GM12878 (cell line): ENCODE measurements around the gene SBNO2. TPM values are rescaled to one million over a fixed set of nuclear protein-coding genes. Genes with fewer than 3 reads are reported as not detected.
A peak's percentile ranks its signal among the peaks of the same experiment; 100 is the strongest.

Experiments used
- ASH2L ChIP-seq: fragments of 300-600, 200-600 bp; sonication (generic); IDR thresholded peaks from 2 replicates; pipeline ENCODE4 v1.6.1; 2017; ENCODE audit warnings: low read depth, mild to moderate bottlenecking, borderline replicate concordance
- CREM ChIP-seq: IDR thresholded peaks from 2 replicates; pipeline ENCODE4 v1.6.1; 2014; ENCODE audit warnings: antibody characterized with exemption, low read depth
- ELK1 ChIP-seq: IDR thresholded peaks from 2 replicates; pipeline ENCODE4 v1.6.1; 2012; ENCODE audit warnings: low read depth, low read length, improper control_type of control experiment
- IRF3 ChIP-seq: fragments of 450-650 bp; IDR thresholded peaks from 2 replicates; pipeline ENCODE4 v1.6.1; 2014; ENCODE audit warnings: mild to moderate bottlenecking
- KDM1A ChIP-seq: fragments of 200-600 bp; sonication (generic); IDR thresholded peaks from 2 replicates; pipeline ENCODE4 v1.6.1; 2016; ENCODE audit warnings: borderline replicate concordance
- KLF5 ChIP-seq: fragments of 450-650 bp; IDR thresholded peaks from 2 replicates; pipeline ENCODE4 v1.6.1; 2014; ENCODE audit warnings: mild to moderate bottlenecking; ENCODE audit not compliant: partially characterized antibody
- LARP7 ChIP-seq: fragments of 450-650 bp; IDR thresholded peaks from 2 replicates; pipeline ENCODE4 v1.6.1; 2017; ENCODE audit warnings: mild to moderate bottlenecking
- MAX ChIP-seq: IDR thresholded peaks from 2 replicates; pipeline ENCODE4 v1.6.1; 2012; ENCODE audit warnings: low read depth, low read length, improper control_type of control experiment
- MXI1 ChIP-seq: fragments of 150-350 bp; IDR thresholded peaks from 2 replicates; pipeline ENCODE4 v1.6.1; 2011; ENCODE audit warnings: low read depth, mild to moderate bottlenecking, inconsistent platforms, low read length, improper control_type of control experiment
- NFYB ChIP-seq: IDR thresholded peaks from 2 replicates; pipeline ENCODE4 v1.6.1; 2011; ENCODE audit warnings: low read depth, mild to moderate bottlenecking, low read length, improper control_type of control experiment, moderate library complexity; ENCODE audit not compliant: insufficient read depth
- NKRF ChIP-seq: fragments of 450-650 bp; conservative IDR thresholded peaks from 2 replicates; pipeline ENCODE4 v1.6.1; 2017; ENCODE audit warnings: mild to moderate bottlenecking, moderate library complexity
- PAX8 ChIP-seq: fragments of 450-650 bp; IDR thresholded peaks from 2 replicates; pipeline ENCODE4 v1.6.1; 2017; ENCODE audit warnings: mild to moderate bottlenecking, moderate library complexity
- POLR2A ChIP-seq: IDR thresholded peaks from 2 replicates; pipeline ENCODE4 v1.6.1; 2011; ENCODE audit warnings: low read depth, mild to moderate bottlenecking, low read length
- RELA ChIP-seq: fragments of 450-650 bp; IDR thresholded peaks from 2 replicates; pipeline ENCODE4 v1.8.0; 2014; ENCODE audit warnings: borderline replicate concordance; ENCODE audit not compliant: partially characterized antibody
- RUNX3 ChIP-seq: IDR thresholded peaks from 2 replicates; pipeline ENCODE4 v1.6.1; 2012; ENCODE audit warnings: low read length, inconsistent platforms
- SIN3A ChIP-seq: IDR thresholded peaks from 2 replicates; pipeline ENCODE4 v1.6.1; 2012; ENCODE audit warnings: low read depth, low read length, improper control_type of control experiment
- SMAD5 ChIP-seq: IDR thresholded peaks from 2 replicates; pipeline ENCODE4 v1.6.1; 2016; ENCODE audit warnings: antibody characterized with exemption, low read depth
- STAT3 ChIP-seq: IDR thresholded peaks from 2 replicates; pipeline ENCODE4 v1.6.1; 2011; ENCODE audit warnings: low read depth, low read length, improper control_type of control experiment
- USF2 ChIP-seq: IDR thresholded peaks from 2 replicates; pipeline ENCODE4 v1.6.1; 2011; ENCODE audit warnings: low read depth, low read length, improper control_type of control experiment, borderline replicate concordance
- YY1 ChIP-seq: IDR thresholded peaks from 2 replicates; pipeline ENCODE4 v1.6.1; 2011; ENCODE audit warnings: low read depth, mild to moderate bottlenecking, low read length
- ZBTB40 ChIP-seq: fragments of 450-650 bp; IDR thresholded peaks from 2 replicates; pipeline ENCODE4 v1.6.1; 2016; ENCODE audit warnings: mild to moderate bottlenecking, moderate library complexity, borderline replicate concordance
- polyA plus RNA-seq, 11 experiments: library from polyadenylated mRNA; depleted of rRNA in 4 of 11; unstranded in 6 of 11; stranded (reverse) in 5 of 11; fragments of >200 nt; fragmentation: Nextera tagmentation in 4 of 11; fragmentation: Illumina TruSeq in 1 of 11; extraction: Ambion mirVana in 4 of 11; extraction: Trizol in 1 of 11; gene quantifications; 1 replicate in 1 of 11; 2 replicates in 10 of 11; pipeline versions ENCODE4 v1.2.1 to v1.2.3, GENCODE V29; 2011 to 2016; ENCODE audit warnings: inconsistent platforms in 2 of 11, missing spikeins in 2 of 11, low read depth in 1 of 11
- total RNA-seq, 4 experiments: library from RNA; depleted of rRNA in 3 of 4; stranded (reverse); fragments of >200 nt in 3 of 4; fragmentation: Illumina TruSeq in 1 of 4; extraction: Trizol in 1 of 4; gene quantifications; 2 replicates each; pipeline versions ENCODE4 v1.2.1 to v1.2.3, GENCODE V29; 2013 to 2021

Gene SBNO2
- total and polyA plus RNA-seq, 10 of the 15 experiments (the other 5 are each of a cell fraction or from before 2014, with no cell fraction given): 0.08 to 44.6 (median 5.4) TPM

- TF ChIP-seq NKRF: peak; percentile 87
- TF ChIP-seq USF2: no peak
- peak; percentile 85 for TF ChIP-seq SMAD5
- TF ChIP-seq POLR2A: peak; percentile 99
- TF ChIP-seq ELK1: no peak
- TF ChIP-seq RUNX3: no peak; the same call in 1 of the 2 replicates
- peak; percentile 96 for TF ChIP-seq NFYB
- TF ChIP-seq PAX8: no peak
- TF ChIP-seq ZBTB40: no peak
- no peak for TF ChIP-seq STAT3
- TF ChIP-seq KDM1A: no peak
- no peak for TF ChIP-seq RELA
- TF ChIP-seq YY1: peak; percentile 71
- TF ChIP-seq IRF3: peak; percentile 75
- 0 out of 2 replicates have a peak, but pooled peaks have one; percentile 25 for TF ChIP-seq MXI1
- peak; percentile 88 for TF ChIP-seq LARP7
- TF ChIP-seq MAX: no peak; the same call in 1 of the 2 replicates
- peak; percentile 73; the same call in 1 of the 2 replicates for TF ChIP-seq CREM
- TF ChIP-seq ASH2L: no peak
- TF ChIP-seq KLF5: peak; percentile 75
- TF ChIP-seq SIN3A: peak; percentile 51; the same call in 1 of the 2 replicates
These were observed 70.3 kb downstream of the SBNO2 start, which contains the start of gene GPX4 (continued) for GRCh38 chr19:1103708-1104310.
